ENCODE measurements around the gene AUTS2.

Gene AUTS2

GRCh38 chr7:69992938-69993337 is 394.7 kb downstream of the AUTS2 start:
- no peak for DNase-seq (ENCODE audit: low read depth in 2 of 2)

GRCh38 chr7:69994218-69994617 is 395.9 kb downstream of the AUTS2 start:
- no peak for DNase-seq (ENCODE audit: low read depth in 2 of 2)

- no peak for DNase-seq (ENCODE audit: low read depth in 2 of 2)
These were observed 396.7 kb downstream of the AUTS2 start for GRCh38 chr7:69994886-69995542.

DNA sequence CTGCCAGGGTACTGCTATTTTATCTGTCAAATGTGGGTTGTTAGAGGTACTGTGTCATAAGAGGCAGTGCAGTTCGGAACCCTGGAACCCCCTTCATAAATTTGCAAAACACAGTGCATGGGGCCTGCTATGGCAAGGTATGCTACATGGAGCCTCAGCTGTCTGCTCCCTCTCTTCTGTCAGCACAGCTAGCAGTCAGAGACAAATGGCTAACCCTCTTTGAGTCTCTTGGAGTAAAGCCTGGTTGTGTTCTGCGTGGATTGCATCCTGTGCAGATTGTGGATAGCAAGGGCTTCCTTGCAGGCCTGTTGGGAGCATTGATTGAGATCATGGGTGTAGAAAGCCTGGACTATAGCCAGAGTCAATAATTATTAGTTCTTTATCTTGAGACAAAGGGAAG is 397.8 kb downstream of the AUTS2 start:
- DNase-seq (ENCODE audit: low read depth in 2 of 2), result no peak

GRCh38 chr7:70000737-70001348 is 402.6 kb downstream of the AUTS2 start:
- no peak for DNase-seq (ENCODE audit: low read depth in 2 of 2)

DNA sequence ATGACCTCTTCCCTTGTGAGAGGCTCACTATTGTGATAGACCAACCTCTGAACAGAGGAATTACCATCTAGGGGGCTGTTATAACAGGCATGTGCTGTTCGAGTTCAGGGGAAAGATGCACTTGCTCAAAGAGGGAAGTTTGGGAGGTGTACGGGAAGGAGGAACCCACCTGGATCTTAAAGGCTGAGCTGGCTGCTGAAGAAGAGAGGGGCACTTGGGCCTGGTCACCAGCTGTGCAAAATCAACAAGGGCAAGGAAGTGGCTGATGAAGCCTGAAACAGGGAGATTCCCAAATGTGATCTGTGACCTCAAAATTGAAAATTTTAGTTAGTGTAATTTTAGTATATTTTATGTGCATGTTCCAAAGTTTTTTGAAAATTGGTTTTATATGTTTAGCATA is 407.2 kb downstream of the AUTS2 start:
- no peak for DNase-seq (ENCODE audit: low read depth in 2 of 2)

DNA sequence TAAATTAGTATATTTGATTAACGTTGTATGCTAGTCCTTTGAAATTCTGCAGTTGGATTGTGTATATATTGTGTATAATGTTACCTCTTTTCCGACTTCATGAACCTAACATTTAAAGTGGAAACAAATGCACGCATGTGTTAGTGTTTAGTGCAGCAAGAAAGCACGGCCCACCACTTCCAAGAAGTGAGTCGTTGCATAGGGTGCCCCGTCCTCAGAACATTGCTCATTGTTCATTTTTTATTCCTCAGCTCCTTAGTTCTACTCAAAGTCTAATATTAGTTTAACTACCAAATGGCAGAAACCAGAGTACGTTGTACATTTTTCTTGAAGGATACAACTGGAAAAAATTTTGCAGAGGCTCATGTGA is 407.6 kb downstream of the AUTS2 start:
- DNase-seq (ENCODE audit: low read depth in 2 of 2), result no peak

- DNase-seq (ENCODE audit: low read depth in 2 of 2), result no peak
These were observed 408.1 kb downstream of the AUTS2 start for GRCh38 chr7:70006261-70006920.

DNA sequence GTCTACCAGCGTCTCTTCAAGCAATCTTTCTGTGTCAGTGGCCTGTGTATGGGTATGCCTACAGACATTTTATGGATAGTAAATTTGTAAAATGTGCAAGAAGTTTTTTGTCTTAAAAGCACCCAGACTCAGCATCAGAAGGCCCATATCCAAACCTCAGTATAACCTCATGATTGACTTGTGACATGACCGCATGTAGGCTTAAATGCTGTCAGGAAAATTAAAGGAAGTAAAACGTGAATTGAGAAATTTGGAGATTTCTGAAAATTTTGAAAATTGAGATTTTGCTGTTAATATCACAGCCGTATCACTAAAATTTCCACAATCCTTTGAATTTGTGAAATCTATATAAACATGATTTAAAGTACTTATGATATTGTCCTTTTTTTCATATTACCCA is 410.2 kb downstream of the AUTS2 start:
- no peak for DNase-seq (ENCODE audit: low read depth in 2 of 2)

DNA sequence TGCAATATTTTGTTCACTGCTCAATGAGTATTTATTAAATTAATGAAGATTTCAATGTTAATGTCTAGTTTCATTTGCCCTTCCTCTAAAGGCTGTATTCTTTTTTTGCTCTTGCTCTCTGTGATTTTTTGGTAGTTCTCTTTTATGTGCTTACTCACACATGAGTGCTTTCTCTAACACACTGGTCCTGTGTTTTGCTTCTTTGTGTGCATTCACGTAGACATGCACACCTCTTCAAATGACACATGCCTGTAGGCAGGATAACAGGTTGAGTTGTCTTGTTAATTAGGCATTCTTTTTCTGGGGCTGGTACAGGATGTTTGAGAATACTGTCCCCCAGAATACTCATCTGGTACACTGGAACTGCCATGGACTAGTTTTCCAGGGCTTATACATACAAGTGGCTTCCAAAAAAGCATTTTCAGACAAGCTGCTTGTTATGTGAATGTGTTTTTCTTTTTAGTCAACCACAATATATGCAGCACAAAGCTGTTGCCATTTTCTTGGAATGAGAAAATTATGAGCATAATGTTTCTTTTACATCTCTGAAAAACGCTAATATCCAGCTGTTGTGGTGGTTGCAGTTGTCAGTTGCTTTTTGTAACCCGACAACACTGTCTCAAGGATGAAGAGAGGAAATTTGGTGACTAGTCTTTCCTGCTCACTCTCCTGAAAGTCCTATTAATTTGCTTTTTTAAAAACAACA is 416.4 kb downstream of the AUTS2 start:
- no peak for DNase-seq (ENCODE audit: low read depth in 2 of 2)

DNA sequence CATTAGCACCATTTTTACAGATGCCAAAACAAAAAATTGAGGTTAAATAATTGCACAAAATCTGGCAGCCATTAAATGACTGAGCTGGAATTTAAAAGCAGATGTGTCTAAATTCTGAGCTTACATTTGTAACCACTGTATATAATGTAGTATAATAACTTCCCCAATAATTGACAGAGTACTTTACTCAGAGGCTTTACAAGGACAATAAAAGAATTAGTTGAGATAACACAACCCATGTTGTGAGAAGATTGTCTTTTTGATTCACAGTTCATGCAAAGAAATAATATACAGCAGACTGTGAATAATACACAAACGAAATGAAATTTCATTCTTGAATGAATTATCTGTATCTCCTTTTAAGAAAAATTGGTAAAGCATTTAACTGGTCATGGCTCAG is 417.1 kb downstream of the AUTS2 start:
- DNase-seq (ENCODE audit: low read depth in 2 of 2), result no peak

DNA sequence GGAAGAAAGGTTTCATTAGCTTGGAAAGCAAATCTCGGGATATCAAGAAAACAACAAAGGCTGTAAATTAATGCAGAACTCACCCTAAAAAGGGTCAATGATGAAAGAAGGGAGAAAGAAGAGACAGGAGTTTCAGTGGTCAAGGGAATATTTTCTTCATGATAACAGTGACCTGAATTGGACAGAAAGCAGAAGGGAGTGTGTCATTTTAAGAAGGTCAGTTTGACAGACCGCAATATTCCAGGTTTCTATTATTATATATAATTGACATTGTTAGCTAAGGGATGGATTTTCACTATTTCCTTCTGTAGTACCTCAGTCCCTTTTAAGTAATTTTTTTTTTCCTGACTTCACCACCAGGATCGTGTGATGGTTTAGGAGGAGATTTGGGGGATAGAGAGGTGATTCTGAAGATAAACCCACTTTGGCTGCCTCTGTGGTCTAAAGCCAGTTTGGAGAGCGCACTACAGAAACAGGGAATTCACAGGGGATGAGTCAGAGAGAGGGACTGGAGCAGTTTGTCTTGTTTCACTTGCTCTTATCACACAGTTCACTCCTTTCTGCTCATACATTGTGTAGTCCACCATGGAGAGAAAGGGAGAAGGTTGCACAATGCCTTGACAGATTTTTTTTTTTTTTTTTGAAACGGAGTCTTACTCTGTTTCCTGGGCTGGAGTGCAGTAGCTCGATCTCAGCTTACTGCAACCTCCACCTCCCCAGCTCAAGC is 417.9 kb downstream of the AUTS2 start:
- DNase-seq (ENCODE audit: low read depth in 2 of 2), result no peak

- DNase-seq (ENCODE audit: low read depth in 2 of 2), result no peak
These were observed 419.1 kb downstream of the AUTS2 start for GRCh38 chr7:70017357-70017756.

- DNase-seq (ENCODE audit: low read depth in 2 of 2), result no peak
These were observed 420.4 kb downstream of the AUTS2 start for GRCh38 chr7:70018700-70019099.

- no peak for DNase-seq (ENCODE audit: low read depth in 2 of 2)
These were observed 429.6 kb downstream of the AUTS2 start for GRCh38 chr7:70027867-70028266.

- DNase-seq (ENCODE audit: low read depth in 2 of 2), result no peak
These were observed 430.3 kb downstream of the AUTS2 start for GRCh38 chr7:70028620-70029019.

GRCh38 chr7:70029993-70030392 is 431.7 kb downstream of the AUTS2 start:
- no peak for DNase-seq (ENCODE audit: low read depth in 2 of 2)

DNA sequence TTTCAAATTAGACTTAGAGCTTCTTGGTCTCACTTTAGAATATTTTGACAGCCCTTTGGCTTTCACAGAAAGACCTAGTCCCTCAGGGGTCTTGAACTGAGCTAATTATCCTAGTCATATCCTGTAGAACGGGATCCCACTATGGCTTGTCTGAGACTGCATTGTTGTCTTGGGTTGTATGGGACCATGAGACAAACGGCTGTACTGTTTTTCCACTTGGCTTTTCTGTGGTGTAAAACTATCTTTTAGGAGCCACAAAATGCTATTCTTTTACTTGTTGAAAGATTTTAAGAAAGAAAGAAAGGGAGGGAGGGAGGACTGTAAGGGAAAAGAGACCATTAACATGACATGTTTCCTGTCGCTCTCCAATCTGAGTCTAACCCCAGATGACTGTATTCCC is 432.5 kb downstream of the AUTS2 start:
- no peak for DNase-seq (ENCODE audit: low read depth in 2 of 2)

- no peak for DNase-seq (ENCODE audit: low read depth in 2 of 2)
These were observed 433.0 kb downstream of the AUTS2 start for GRCh38 chr7:70031245-70031644.

- DNase-seq (ENCODE audit: low read depth in 2 of 2), result no peak
These were observed 434.4 kb downstream of the AUTS2 start for GRCh38 chr7:70032649-70033048.

DNA sequence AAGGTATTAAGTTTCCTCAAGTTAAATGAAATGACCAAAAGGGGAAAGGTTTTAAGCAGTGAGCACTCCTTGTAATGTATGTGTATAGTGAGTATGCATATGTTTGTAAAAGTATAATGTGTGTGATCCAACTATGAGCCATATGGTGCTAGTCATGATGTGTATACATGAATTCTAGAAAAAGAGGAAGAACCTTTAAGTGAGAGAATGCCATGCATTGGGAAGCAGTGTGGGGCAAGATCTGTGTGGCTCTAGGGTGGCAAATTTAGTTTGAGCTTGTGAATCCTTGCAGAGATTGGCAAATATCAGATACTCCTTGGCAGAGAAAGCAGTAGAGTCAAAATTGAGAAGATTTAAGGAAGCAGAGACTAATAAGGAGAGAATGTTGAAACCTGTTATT is 435.0 kb downstream of the AUTS2 start:
- DNase-seq (ENCODE audit: low read depth in 2 of 2), result no peak

DNA sequence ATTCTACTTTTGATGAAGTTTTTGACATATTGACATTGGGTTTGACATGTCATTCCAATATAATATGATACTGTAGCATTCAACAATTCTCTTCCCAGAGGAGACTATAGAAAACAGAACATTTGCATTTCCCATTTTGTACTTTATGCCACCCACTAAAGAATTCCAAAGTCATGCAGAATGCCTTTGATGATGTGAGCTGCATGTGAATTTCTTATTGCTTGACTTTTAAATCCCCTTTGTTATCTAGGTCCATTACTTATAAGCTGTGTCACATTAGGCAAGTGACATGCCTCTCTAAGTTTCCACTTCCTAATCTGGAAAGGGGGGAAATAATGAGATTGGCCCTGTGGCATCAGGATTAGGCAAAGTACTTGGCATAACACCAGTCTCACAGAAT is 436.7 kb downstream of the AUTS2 start:
- no peak for DNase-seq (ENCODE audit: low read depth in 2 of 2)
